Thyroid gland (tissue), 4 donors: ENCODE measurements around the gene PSAP. TPM values are rescaled to one million over a fixed set of nuclear protein-coding genes. Genes with fewer than 3 reads are reported as not detected.

ENCODE experiments used
- DNase-seq, 2 donors: peaks; one replicate each; pipeline ENCODE4 v3.0.0-alpha.2; 2019
- H3K27ac ChIP-seq, 3 donors: fragments of 200-600 bp; sonication (generic); 1 replicate in 2 of 3; 2 replicates in 1 of 3; pipeline ENCODE4 v1.5.1; 2016 to 2019; ENCODE audit warnings: mild to moderate bottlenecking in 1 of 3, moderate library complexity in 1 of 3
- H3K27me3 ChIP-seq: fragments of 200-600 bp; sonication (generic); one replicate; pipeline ENCODE4 v1.5.1; 2019
- H3K36me3 ChIP-seq, 2 donors: fragments of 200-600 bp; sonication (generic); one replicate each; pipeline ENCODE4 v1.5.1; 2016 to 2019
- H3K4me1 ChIP-seq, 2 donors: fragments of 200-600 bp; sonication (generic); one replicate each; pipeline ENCODE4 v1.5.1; 2017 to 2019
- H3K4me3 ChIP-seq, 3 donors: fragments of 200-600 bp; sonication (generic); replicated peaks in 1 of 3; 1 replicate in 2 of 3; 2 replicates in 1 of 3; pipeline ENCODE4 v1.5.1; 2016; ENCODE audit warnings: mild to moderate bottlenecking in 1 of 3
- H3K9me3 ChIP-seq: fragments of 200-600 bp; sonication (generic); one replicate; pipeline ENCODE4 v1.5.1; 2017
- CTCF ChIP-seq, 6 experiments: fragments of 200-600 bp in 3 of 6; fragments of 450-650 bp in 3 of 6; sonication (generic) in 3 of 6; IDR thresholded peaks; one replicate each; pipeline ENCODE4 v1.5.1; 2016 to 2019; ENCODE audit warnings: antibody characterized with exemption in 6 of 6, mild to moderate bottlenecking in 2 of 6, inconsistent platforms in 1 of 6, moderate library complexity in 1 of 6
- POLR2A ChIP-seq, 2 donors: fragments of 450-650 bp; IDR thresholded peaks; one replicate each; pipeline ENCODE4 v1.6.1; 2017; ENCODE audit warnings: antibody characterized with exemption in 2 of 2, mild to moderate bottlenecking in 2 of 2, moderate library complexity in 1 of 2
- WGBS, 2 donors: methylation state at CpG; one replicate each; pipeline ENCODE4 v1.1.5; 2017; 5-methylcytosine and 5-hydroxymethylcytosine counted together
- intact Hi-C: fragments of 100-400 bp; cut with DNase I; formaldehyde crosslinking; loops from one replicate; pipeline ENCODE4 v1.15.1; 2023
- total RNA-seq, 4 donors: library from RNA; depleted of rRNA; stranded (reverse); fragments of >200 nt; gene quantifications; one replicate each; pipeline ENCODE4 v1.2.3, GENCODE V29; 2016

The PSAP gene
- total RNA-seq, 4 donors from 2014 or later = 978 to 1,211 (median 1,123) TPM

GRCh38 chr10:71824333-71824732 is 26.7 kb downstream of the PSAP start:
- Histone ChIP-seq H3K9me3 (no peaks in the 10 kb centered on the region), H3K4me3 (no peak overlapping the region), H3K27me3 (no peaks in the 10 kb centered on the region), H3K4me1 (no peaks in the 10 kb centered on the region), H3K27ac (no peak overlapping the region), H3K36me3 (peaks cover 89 to 96% of the 10 kb centered on the region in 2 donors)
- TF ChIP-seq POLR2A (IDR thresholded peaks at IDR 0.05) (no peak), CTCF (IDR thresholded peaks at IDR 0.05) (no peak)
- WGBS, 2 donors = 96 to 97% methylated on average over 3 of the region's 3 CpGs
- no peak for DNase-seq
- intact Hi-C loops = no loop called here

GRCh38 chr10:71823356-71823755 is 27.7 kb downstream of the PSAP start:
- H3K27ac ChIP-seq = no peak overlapping the region
- TF ChIP-seq POLR2A (IDR thresholded peaks at IDR 0.05) = no peak
- no peak for TF ChIP-seq CTCF (IDR thresholded peaks at IDR 0.05)
- H3K4me1 ChIP-seq = no peaks in the 10 kb centered on the region
- H3K27me3 ChIP-seq = no peaks in the 10 kb centered on the region
- H3K36me3 ChIP-seq = peaks cover 90 to 96% of the 10 kb centered on the region in 2 donors
- WGBS, 2 donors = 92 to 96% methylated on average over 4 of the region's 4 CpGs
- intact Hi-C loops = no loop called here
- H3K9me3 ChIP-seq = no peaks in the 10 kb centered on the region
- no peak for DNase-seq
- no peak overlapping the region for H3K4me3 ChIP-seq

DNA sequence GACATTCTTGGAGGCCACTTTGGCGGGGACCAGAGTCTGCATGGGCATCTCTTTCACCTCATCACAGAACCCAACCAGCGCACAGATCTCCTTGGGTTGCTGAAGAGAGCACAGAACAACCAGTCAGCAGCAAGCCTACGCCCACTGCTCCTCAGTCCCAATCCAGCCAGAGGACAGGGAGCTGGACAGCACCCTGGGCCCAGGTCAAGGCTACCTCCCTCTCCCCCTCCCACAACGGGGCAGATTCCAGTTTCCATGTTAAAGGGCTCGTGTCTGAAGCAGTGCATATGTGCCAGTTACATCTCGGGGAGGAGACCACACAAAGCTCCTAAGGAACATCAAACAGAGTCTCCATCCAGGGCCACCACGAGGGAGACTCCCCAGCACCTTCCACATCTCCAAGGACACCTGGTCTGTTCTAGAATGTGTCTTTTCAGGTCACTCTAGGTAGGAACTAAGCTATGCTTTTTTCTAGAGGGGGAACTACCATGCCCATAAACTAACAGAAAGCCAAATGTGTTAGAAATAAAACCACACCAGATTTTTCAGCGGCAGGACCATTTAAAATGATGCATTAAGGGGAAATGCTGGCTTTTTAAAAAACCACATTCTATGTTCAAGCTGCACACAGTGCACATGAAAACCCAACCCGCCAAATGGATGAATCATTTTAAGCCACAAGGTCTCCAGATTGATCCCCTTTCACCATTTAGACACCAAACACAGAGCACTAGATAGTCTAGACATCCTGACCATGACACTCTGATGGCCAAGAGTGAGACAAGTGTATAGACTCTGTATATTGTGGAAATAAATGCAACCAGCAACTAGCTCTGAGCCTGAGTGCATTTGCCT is 28.9 kb downstream of the PSAP start:
- Histone ChIP-seq H3K4me3 (no peak overlapping the region), H3K27ac (no peak overlapping the region), H3K9me3 (no peaks in the 10 kb centered on the region), H3K4me1 (no peaks in the 10 kb centered on the region), H3K27me3 (no peaks in the 10 kb centered on the region), H3K36me3 (peaks cover 93 to 97% of the 10 kb centered on the region in 2 donors)
- TF ChIP-seq CTCF (IDR thresholded peaks at IDR 0.05) = no peak
- no peak for TF ChIP-seq POLR2A (IDR thresholded peaks at IDR 0.05)
- intact Hi-C loops = no loop called here
- DNase-seq = no peak
- 88 to 92% methylated on average over 5 to 6 of the region's 9 CpGs for WGBS, 2 donors

DNA sequence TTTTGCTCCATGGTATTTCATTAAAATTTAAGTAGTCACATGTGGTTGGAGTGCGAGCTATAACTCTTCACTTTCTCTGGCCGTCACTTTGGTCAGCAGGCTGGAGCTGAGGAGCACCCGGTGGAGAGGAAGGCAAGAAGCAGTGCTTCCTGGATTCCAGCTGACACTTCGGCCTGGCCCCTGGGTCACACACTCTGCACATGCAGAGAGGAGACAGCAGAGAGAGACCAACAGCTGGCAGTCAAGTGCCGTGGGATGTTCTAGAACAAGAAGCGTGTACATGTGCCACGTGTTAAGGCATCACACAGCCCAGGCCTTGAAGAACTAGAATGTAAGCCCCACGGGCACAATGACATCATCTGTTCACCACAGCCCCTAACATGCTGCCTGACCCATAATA is 30.1 kb downstream of the PSAP start:
- Histone ChIP-seq H3K27ac (no peak overlapping the region), H3K9me3 (no peaks in the 10 kb centered on the region), H3K4me1 (no peaks in the 10 kb centered on the region), H3K27me3 (no peaks in the 10 kb centered on the region), H3K36me3 (peaks cover 94 to 97% of the 10 kb centered on the region in 2 donors), H3K4me3 (no peak overlapping the region)
- DNase-seq = no peak
- TF ChIP-seq CTCF (IDR thresholded peaks at IDR 0.05) (no peak), POLR2A (IDR thresholded peaks at IDR 0.05) (no peak)
- 90 to 91% methylated on average over 8 of the region's 8 CpGs for WGBS, 2 donors
- intact Hi-C loops = no loop called here

DNA sequence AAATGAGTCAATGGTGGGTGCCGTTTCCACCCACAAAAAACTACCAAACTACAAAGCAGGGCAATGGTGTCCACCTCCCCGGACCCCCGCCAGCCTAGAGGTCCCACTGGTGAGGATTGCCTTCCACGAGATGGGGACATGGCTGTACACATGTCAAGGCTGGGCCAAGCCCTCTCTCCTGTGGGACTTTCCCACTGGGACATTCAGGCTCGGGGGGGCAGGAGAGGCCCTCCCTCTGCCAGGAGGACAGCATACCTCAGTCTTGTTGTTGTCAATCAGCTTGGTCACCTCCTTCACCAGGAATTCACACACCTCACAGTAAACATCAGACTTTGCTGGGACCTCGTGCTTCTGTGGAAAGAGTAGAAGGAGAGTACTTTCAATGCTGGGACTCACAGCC is 31.1 kb downstream of the PSAP start:
- Histone ChIP-seq H3K4me3 (no peak overlapping the region), H3K36me3 (peaks cover 91 to 94% of the 10 kb centered on the region in 2 donors), H3K4me1 (no peaks in the 10 kb centered on the region), H3K9me3 (no peaks in the 10 kb centered on the region), H3K27me3 (no peaks in the 10 kb centered on the region), H3K27ac (no peak overlapping the region)
- intact Hi-C loops = no loop called here
- DNase-seq = no peak
- no peak for TF ChIP-seq POLR2A (IDR thresholded peaks at IDR 0.05)
- TF ChIP-seq CTCF (IDR thresholded peaks at IDR 0.05) = no peak
- WGBS, 2 donors = 81 to 88% methylated on average over 5 to 6 of the region's 6 CpGs
